GM23338 (cell line): ENCODE data around the gene NARS2. TPM values are rescaled to one million over a fixed set of nuclear protein-coding genes. Genes with fewer than 3 reads are reported as not detected.

Source experiments
- ATAC-seq: fragments of 200-7000 bp; cut with Tn5 transposase; 3 replicates; pipeline ENCODE4 v1.9.1; 2020
- DNase-seq: peaks from one replicate; pipeline ENCODE4 v3.0.0-alpha.2; 2015; ENCODE audit warnings: low spot score
- H2AFZ ChIP-seq: fragments of 200-600 bp; sonication (generic); 2 replicates; pipeline ENCODE4 v1.8.0; 2016; ENCODE audit warnings: antibody characterized with exemption, mild to moderate bottlenecking, moderate library complexity
- H3F3A ChIP-seq: fragments of 200-600 bp; sonication (generic); replicated peaks from 2 replicates; pipeline ENCODE4 v1.8.0; 2017; ENCODE audit warnings: antibody characterized with exemption, mixed run types, low read depth
- H3K27ac ChIP-seq: fragments of 200-600 bp; sonication (generic); 2 replicates; pipeline ENCODE4 v1.6.1; 2016; ENCODE audit warnings: low read depth
- H3K27me3 ChIP-seq: fragments of 200-600 bp; sonication (generic); 2 replicates; pipeline ENCODE4 v1.8.0; 2016; ENCODE audit warnings: mild to moderate bottlenecking, mixed run types, moderate library complexity; ENCODE audit not compliant: insufficient read depth
- H3K36me3 ChIP-seq: fragments of 200-600 bp; sonication (generic); 2 replicates; pipeline ENCODE4 v1.8.0; 2016; ENCODE audit warnings: mild to moderate bottlenecking; ENCODE audit not compliant: insufficient read depth
- H3K4me1 ChIP-seq: fragments of 200-600 bp; sonication (generic); 2 replicates; pipeline ENCODE4 v1.8.0; 2016; ENCODE audit warnings: mild to moderate bottlenecking, moderate library complexity; ENCODE audit not compliant: insufficient read depth
- H3K4me2 ChIP-seq: fragments of 200-600 bp; sonication (generic); 2 replicates; pipeline ENCODE4 v1.7.1; 2017; ENCODE audit warnings: mixed run types
- H3K4me3 ChIP-seq: fragments of 200-600 bp; sonication (generic); 2 replicates; pipeline ENCODE4 v1.6.1; 2016; ENCODE audit warnings: mixed run types
- H3K79me2 ChIP-seq: fragments of 200-600 bp; sonication (generic); replicated peaks from 2 replicates; pipeline ENCODE4 v1.8.0; 2017; ENCODE audit warnings: mild to moderate bottlenecking; ENCODE audit not compliant: insufficient read depth
- H3K9me2 ChIP-seq: fragments of 200-600 bp; sonication (generic); 2 replicates; pipeline ENCODE4 v1.8.0; 2017; ENCODE audit not compliant: insufficient read depth
- H4K20me1 ChIP-seq: fragments of 200-600 bp; sonication (generic); replicated peaks from 2 replicates; pipeline ENCODE4 v1.8.0; 2017; ENCODE audit warnings: mild to moderate bottlenecking; ENCODE audit not compliant: insufficient read depth
- H3K27ac Mint-ChIP-seq: 2 replicates; pipeline ENCODE4 v1.8.0; 2020; ENCODE audit warnings: inconsistent platforms, mild to moderate bottlenecking, moderate library complexity, mixed read lengths
- H3K27me3 Mint-ChIP-seq: 3 replicates; pipeline ENCODE4 v1.8.0; 2022; ENCODE audit warnings: low read depth, mild to moderate bottlenecking, moderate library complexity, mixed read lengths, inconsistent platforms; ENCODE audit not compliant: insufficient read depth, poor library complexity
- H3K36me3 Mint-ChIP-seq: 3 replicates; pipeline ENCODE4 v1.8.0; 2021; ENCODE audit warnings: low read depth, mild to moderate bottlenecking, inconsistent platforms, moderate library complexity, mixed read lengths
- H3K4me1 Mint-ChIP-seq: 3 replicates; pipeline ENCODE4 v1.8.0; 2020; ENCODE audit warnings: mild to moderate bottlenecking, inconsistent platforms, mixed read lengths
- H3K4me3 Mint-ChIP-seq: 3 replicates; pipeline ENCODE4 v1.8.0; 2021; ENCODE audit warnings: moderate library complexity, mild to moderate bottlenecking, inconsistent platforms, mixed read lengths
- H3K9me3 Mint-ChIP-seq: 3 replicates; pipeline ENCODE4 v1.8.0; 2020; ENCODE audit warnings: moderate library complexity, mild to moderate bottlenecking, inconsistent platforms, mixed read lengths
- CREB1 ChIP-seq: fragments of 250-450 bp; sonication (Bioruptor Pico); IDR thresholded peaks from 2 replicates; pipeline ENCODE4 v1.5.0; 2020; ENCODE audit warnings: low read depth, mild to moderate bottlenecking, moderate library complexity
- EZH2 ChIP-seq: fragments of 200-600 bp; sonication (generic); IDR thresholded peaks from one replicate; pipeline ENCODE4 v1.8.0; 2017; ENCODE audit warnings: antibody characterized with exemption, mild to moderate bottlenecking, low read depth; ENCODE audit not compliant: unreplicated experiment
- EZH2phosphoT487 ChIP-seq: fragments of 200-600 bp; sonication (generic); IDR thresholded peaks from one replicate; pipeline ENCODE4 v1.8.1; 2018; ENCODE audit warnings: antibody characterized with exemption; ENCODE audit not compliant: unreplicated experiment
- JUNB ChIP-seq: IDR thresholded peaks from one replicate; pipeline ENCODE4 v1.6.1; 2016; ENCODE audit warnings: antibody characterized with exemption; ENCODE audit not compliant: unreplicated experiment
- POLR2AphosphoS5 ChIP-seq: IDR thresholded peaks from 2 replicates; pipeline ENCODE4 v1.6.1; 2016; ENCODE audit warnings: antibody characterized with exemption, low read depth
- ZNF114 ChIP-seq: fragments of 250-450 bp; sonication (Bioruptor Pico); IDR thresholded peaks from 2 replicates; pipeline ENCODE4 v1.5.0; 2020; ENCODE audit warnings: mild to moderate bottlenecking, moderate library complexity
- ZNF331 ChIP-seq: fragments of 250-450 bp; sonication (Bioruptor Pico); IDR thresholded peaks from 2 replicates; pipeline ENCODE4 v1.5.0; 2020; ENCODE audit warnings: low read depth, mild to moderate bottlenecking, moderate library complexity
- polyA plus RNA-seq: library from polyadenylated mRNA; unstranded; fragments of >200 nt; fragmentation: Nextera tagmentation; extraction: Ambion mirVana; gene quantifications from 2 replicates; pipeline ENCODE4 v1.2.1, GENCODE V29; 2016
- total RNA-seq: library from RNA; depleted of rRNA; stranded (reverse); fragments of >200 nt; shearing (Covaris generic); gene quantifications from 2 replicates; pipeline ENCODE4 v1.2.3, GENCODE V29; 2014
- TF ChIP-seq, protein P1 (sequence below): IDR thresholded peaks from one replicate; pipeline ENCODE4 v1.6.1; 2018; ENCODE audit warnings: antibody characterized with exemption; ENCODE audit not compliant: unreplicated experiment
- TF ChIP-seq, protein P2 (sequence below), 2 experiments: fragments of 200-600 bp in 1 of 2; sonication (generic) in 1 of 2; conservative IDR thresholded peaks; 2 replicates each; pipeline versions ENCODE4 v1.5.1 to v1.6.1; 2016 to 2017; ENCODE audit warnings: antibody characterized with exemption in 2 of 2, low read depth in 2 of 2, mild to moderate bottlenecking in 2 of 2, moderate library complexity in 1 of 2
- TF ChIP-seq, protein P3 (sequence below): IDR thresholded peaks from 2 replicates; pipeline ENCODE4 v1.6.1; 2016; ENCODE audit warnings: antibody characterized with exemption

NARS2 gene
- total and polyA plus RNA-seq, 2 experiments from 2014 or later, result 45.7 to 62.0 TPM

DNA sequence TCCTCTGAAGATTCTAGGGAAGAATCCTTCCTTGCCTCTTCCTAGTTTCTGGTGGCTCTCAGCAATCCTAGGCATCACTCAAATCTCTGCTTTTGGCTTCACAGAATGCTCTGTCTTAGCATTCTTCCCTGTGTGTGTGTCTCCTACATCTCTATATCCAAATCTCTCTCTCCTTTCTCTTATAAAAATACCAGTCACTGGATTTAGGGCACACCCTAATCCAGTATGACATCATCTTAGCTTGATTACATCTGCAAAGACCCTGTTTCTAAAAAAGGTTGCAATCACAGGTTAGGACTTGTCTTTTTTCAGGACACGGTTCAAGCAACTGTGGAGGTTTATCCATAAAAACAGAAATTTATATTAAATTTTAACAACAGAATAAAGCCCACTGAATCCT, 54.4 kb downstream of the NARS2 start:
- Histone ChIP-seq H4K20me1 (peaks cover 2% of the 10 kb centered on the region; the same call in 1 of the 2 replicates), H3K27ac (no peak overlapping the region), H3K4me2 (no peak overlapping the region), H3K9me2 (no peaks in the 10 kb centered on the region), H3K4me1 (peaks cover 15% of the 10 kb centered on the region), H3K27me3 (no peaks in the 10 kb centered on the region), H3F3A (no peaks in the 10 kb centered on the region), H2AFZ (no peak overlapping the region), H3K4me3 (no peak overlapping the region), H3K79me2 (peaks cover 6% of the 10 kb centered on the region), H3K36me3 (no peaks in the 10 kb centered on the region)
- ATAC-seq, result no peak
- H3K36me3 Mint-ChIP-seq, result peaks cover 7% of the 10 kb centered on the region; the same call in 1 of the 3 replicates
- H3K4me1 Mint-ChIP-seq, result peaks cover 13% of the 10 kb centered on the region
- DNase-seq, result no peak
- H3K27me3 Mint-ChIP-seq, result peaks cover 2% of the 10 kb centered on the region
- TF ChIP-seq EZH2 (no peak), JUNB (no peak), EZH2phosphoT487 (no peak), ZNF114 (no peak), ZNF331 (CRISPR knock-in tag) (no peak)
- TF ChIP-seq, protein P1, sequence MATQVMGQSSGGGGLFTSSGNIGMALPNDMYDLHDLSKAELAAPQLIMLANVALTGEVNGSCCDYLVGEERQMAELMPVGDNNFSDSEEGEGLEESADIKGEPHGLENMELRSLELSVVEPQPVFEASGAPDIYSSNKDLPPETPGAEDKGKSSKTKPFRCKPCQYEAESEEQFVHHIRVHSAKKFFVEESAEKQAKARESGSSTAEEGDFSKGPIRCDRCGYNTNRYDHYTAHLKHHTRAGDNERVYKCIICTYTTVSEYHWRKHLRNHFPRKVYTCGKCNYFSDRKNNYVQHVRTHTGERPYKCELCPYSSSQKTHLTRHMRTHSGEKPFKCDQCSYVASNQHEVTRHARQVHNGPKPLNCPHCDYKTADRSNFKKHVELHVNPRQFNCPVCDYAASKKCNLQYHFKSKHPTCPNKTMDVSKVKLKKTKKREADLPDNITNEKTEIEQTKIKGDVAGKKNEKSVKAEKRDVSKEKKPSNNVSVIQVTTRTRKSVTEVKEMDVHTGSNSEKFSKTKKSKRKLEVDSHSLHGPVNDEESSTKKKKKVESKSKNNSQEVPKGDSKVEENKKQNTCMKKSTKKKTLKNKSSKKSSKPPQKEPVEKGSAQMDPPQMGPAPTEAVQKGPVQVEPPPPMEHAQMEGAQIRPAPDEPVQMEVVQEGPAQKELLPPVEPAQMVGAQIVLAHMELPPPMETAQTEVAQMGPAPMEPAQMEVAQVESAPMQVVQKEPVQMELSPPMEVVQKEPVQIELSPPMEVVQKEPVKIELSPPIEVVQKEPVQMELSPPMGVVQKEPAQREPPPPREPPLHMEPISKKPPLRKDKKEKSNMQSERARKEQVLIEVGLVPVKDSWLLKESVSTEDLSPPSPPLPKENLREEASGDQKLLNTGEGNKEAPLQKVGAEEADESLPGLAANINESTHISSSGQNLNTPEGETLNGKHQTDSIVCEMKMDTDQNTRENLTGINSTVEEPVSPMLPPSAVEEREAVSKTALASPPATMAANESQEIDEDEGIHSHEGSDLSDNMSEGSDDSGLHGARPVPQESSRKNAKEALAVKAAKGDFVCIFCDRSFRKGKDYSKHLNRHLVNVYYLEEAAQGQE, result no peak
- TF ChIP-seq, protein P2, sequence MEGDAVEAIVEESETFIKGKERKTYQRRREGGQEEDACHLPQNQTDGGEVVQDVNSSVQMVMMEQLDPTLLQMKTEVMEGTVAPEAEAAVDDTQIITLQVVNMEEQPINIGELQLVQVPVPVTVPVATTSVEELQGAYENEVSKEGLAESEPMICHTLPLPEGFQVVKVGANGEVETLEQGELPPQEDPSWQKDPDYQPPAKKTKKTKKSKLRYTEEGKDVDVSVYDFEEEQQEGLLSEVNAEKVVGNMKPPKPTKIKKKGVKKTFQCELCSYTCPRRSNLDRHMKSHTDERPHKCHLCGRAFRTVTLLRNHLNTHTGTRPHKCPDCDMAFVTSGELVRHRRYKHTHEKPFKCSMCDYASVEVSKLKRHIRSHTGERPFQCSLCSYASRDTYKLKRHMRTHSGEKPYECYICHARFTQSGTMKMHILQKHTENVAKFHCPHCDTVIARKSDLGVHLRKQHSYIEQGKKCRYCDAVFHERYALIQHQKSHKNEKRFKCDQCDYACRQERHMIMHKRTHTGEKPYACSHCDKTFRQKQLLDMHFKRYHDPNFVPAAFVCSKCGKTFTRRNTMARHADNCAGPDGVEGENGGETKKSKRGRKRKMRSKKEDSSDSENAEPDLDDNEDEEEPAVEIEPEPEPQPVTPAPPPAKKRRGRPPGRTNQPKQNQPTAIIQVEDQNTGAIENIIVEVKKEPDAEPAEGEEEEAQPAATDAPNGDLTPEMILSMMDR (conservative IDR thresholded peaks at IDR 0.05; ENCODE audit: low read depth in 2 of 2), result no peak
- H3K27ac Mint-ChIP-seq, result no peak overlapping the region
- no peaks in the 10 kb centered on the region for H3K9me3 Mint-ChIP-seq
- no peak overlapping the region for H3K4me3 Mint-ChIP-seq

DNA sequence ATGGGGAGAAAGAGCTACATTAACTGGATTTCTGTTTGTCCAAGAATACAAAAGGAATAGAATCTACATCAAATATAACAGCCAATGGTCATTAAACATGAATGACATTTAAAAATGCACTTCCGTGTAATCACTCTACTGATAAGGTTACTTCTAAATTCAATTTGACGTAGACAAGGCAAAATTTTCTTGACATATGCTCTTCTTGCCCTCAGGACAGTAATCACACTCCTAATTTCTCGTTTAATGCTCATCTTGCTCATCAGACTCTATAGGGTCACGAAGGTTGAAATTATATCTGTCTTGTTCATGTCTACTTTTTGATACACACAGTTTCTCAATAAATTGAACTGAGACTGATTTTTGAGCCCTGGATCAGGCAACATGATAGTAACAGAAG, 58.4 kb downstream of the NARS2 start:
- peaks cover 21% of the 10 kb centered on the region; the same call in 2 of the 3 replicates for H3K36me3 Mint-ChIP-seq
- H3K4me3 ChIP-seq, result no peak overlapping the region
- no peaks in the 10 kb centered on the region for H3K9me3 Mint-ChIP-seq
- H2AFZ ChIP-seq, result no peak overlapping the region
- no peak overlapping the region for H3K4me2 ChIP-seq
- no peaks in the 10 kb centered on the region for H3K27me3 ChIP-seq
- H3K4me1 Mint-ChIP-seq, result peaks cover 20% of the 10 kb centered on the region
- H3F3A ChIP-seq, result no peaks in the 10 kb centered on the region
- ATAC-seq, result no peak
- H3K9me2 ChIP-seq, result no peaks in the 10 kb centered on the region
- peaks cover 23% of the 10 kb centered on the region for H3K4me1 ChIP-seq
- H4K20me1 ChIP-seq, result no peaks in the 10 kb centered on the region; the same call in 1 of the 2 replicates
- H3K36me3 ChIP-seq, result no peaks in the 10 kb centered on the region
- DNase-seq, result no peak
- H3K4me3 Mint-ChIP-seq, result no peak overlapping the region
- H3K27ac Mint-ChIP-seq, result no peak overlapping the region; the same call in 1 of the 2 replicates
- H3K27me3 Mint-ChIP-seq, result no peaks in the 10 kb centered on the region
- 0 out of 2 replicates have a peak, but pooled peaks cover 6% of the 10 kb centered on the region for H3K79me2 ChIP-seq
- H3K27ac ChIP-seq, result no peak overlapping the region
- no peak for TF ChIP-seq CREB1 (CRISPR knock-in tag)
- TF ChIP-seq, protein P3, sequence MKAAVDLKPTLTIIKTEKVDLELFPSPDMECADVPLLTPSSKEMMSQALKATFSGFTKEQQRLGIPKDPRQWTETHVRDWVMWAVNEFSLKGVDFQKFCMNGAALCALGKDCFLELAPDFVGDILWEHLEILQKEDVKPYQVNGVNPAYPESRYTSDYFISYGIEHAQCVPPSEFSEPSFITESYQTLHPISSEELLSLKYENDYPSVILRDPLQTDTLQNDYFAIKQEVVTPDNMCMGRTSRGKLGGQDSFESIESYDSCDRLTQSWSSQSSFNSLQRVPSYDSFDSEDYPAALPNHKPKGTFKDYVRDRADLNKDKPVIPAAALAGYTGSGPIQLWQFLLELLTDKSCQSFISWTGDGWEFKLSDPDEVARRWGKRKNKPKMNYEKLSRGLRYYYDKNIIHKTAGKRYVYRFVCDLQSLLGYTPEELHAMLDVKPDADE, result no peak
- no peak for TF ChIP-seq ZNF331 (CRISPR knock-in tag)
- no peak for TF ChIP-seq POLR2AphosphoS5
- no peak for TF ChIP-seq EZH2phosphoT487
